Measurements from ENCODE around the gene TNFRSF13B.
"Not testable (repeated sequence)": the region's sequence is repeated elsewhere in the genome, so short reads cannot be mapped to it uniquely, and the experiment has no call there.

The TNFRSF13B gene

GRCh38 chr17:16971458-16972338 lies at the start of gene TNFRSF13B:
TSS of gene TNFRSF13B (minus strand) at chr17:16972118. CDS start at chr17:16972075, 43 bp downstream.
- DNase-seq (ENCODE audit: low spot score), result no peak

GRCh38 chr17:17021194-17021863 lies 49.4 kb upstream of the TNFRSF13B start:
- DNase-seq (ENCODE audit: low spot score), result no peak

GRCh38 chr17:17020821-17021193 lies 48.9 kb upstream of the TNFRSF13B start:
- no peak for DNase-seq (ENCODE audit: low spot score)

DNA sequence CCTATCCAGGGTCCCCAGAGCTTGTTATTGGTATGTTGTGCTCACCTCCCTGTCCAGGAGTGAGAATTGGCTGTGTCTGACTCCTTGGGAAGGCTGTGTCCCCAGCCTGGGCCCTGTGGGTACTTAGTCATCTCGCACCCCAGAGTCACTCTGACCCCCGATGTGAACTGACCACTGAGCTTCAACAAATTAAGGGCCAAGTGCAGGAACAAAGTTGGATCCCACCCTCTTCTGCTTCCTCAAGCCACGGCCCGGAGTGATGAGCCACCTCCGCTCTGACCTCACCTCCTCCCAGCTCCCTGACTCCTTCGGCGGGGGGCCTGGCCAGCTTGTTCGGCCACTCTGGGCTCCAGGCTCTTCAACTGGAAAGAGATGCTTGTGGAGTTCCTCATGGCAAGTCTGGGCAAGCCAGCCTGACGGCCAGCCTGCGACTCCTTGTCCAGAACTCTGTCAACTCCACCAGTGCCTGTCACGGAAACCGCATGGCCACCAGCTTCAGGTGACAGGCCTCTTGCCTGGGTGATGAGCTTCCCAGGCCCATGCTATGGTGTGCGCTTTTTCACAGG lies 48.1 kb upstream of the TNFRSF13B start:
- no peak for DNase-seq (ENCODE audit: low spot score)

DNA sequence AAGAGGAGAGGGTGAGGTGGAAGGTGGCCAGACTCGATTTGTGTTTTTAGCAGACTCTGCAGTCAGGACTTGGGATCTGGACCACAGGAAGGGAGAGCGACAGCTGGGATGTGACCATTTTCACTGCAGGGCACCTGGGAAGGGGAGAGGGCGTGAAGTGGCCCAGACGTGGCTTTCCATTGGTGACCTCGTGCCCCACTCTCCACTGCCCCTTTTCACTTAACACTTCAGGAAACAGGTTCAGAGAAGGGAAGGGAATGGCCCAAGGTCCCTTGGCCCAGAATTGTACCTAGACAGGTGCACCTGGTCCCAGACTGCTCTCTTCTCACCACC lies 47.5 kb upstream of the TNFRSF13B start:
- no peak for DNase-seq (ENCODE audit: low spot score)

DNA sequence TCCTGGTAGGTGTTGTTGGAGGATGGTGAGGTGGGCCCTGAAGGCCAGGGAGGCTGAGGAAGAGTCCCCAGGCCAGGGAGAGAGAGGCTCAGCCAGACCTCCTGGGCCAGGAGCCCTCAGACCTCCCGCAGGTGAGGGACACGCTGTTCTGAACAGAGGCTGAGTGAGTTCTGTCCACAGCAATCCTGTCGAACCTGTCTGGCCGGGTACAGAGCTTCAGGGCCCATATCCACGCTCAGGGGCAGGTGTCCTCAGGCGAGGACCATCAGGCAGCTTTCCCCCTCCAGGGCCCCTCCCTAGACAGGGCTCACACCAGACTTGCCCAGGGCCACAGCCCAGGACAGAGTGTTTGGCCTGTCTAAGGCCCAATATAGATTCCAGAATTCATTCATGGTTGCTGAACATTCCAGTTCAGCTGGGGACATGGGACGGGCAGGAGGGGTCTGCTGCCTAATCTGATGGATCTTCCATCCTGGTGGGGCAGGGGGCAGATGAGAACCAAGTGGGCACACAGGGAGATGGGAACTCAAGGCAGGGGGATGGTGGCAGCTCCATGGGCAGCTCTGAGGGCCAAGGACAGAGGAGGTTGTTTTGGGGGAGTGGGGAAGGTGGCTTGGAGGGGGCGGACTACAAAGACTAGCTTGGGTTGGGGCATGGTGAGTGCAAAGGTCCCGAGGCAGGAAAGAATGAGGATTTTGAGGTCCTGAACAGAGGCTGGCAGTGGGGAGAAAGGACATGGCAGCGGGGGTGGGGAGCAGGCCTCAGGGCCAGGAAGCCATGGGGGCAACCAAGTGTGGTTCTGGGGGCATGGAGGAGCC lies 46.9 kb upstream of the TNFRSF13B start:
- no peak for DNase-seq (ENCODE audit: low spot score)

GRCh38 chr17:17018021-17018441 lies 46.1 kb upstream of the TNFRSF13B start:
- DNase-seq (ENCODE audit: low spot score), result no peak

DNA sequence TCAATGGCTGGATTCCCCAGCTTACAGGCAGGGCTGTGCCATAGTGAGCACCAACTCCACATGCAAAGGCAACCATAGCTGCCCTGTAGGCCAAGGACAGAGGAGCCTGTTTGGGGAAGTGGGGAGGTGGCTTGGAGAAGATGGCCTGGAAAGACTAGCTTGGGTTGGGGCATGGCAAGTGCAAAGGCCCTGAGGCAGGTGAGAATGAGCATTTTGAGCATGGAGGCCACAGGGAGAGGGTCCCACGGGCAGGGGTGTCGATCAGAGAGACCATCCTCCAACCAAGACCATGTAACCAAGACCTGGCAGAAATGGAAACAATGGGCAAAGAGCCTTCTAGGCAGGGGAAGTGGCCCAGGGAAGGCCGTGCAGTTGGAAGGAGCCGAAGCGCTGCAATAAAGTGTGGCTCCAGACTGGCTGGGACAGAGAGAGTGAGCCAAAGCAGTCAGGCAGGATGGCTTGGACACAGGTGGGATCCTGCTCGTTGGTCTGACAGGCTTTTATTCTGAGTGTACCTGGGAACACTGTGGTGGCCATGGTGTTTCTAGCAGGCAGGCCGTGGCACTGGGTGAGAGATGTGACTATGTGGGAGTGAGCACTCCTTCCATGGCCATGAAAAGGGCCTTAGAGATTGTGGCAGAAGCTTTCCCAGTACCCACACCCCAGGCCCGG lies 45.6 kb upstream of the TNFRSF13B start:
- DNase-seq (ENCODE audit: low spot score), result no peak

GRCh38 chr17:17016199-17017197 lies 44.6 kb upstream of the TNFRSF13B start:
- not testable (repeated sequence) for DNase-seq (ENCODE audit: low spot score)

DNA sequence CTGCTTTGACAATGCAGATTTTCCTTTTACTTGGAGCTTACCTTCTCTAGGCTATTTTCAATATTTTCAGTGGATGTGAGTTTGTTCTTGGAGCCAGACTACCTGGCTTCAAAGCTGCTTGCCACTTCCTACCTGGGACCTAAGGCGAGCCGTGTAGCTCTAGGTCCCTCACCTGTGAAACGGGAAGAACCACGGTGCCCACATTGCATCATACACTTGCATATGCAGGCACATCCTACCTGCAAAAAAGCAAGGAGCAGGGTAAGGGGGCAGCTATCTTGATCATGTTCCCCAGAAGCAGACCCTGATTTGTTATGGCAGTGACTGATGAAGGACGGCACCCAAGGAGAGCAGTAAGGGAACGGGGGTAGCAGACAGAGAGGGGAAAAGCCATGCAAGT lies 43.3 kb upstream of the TNFRSF13B start:
- DNase-seq (ENCODE audit: low spot score), result no peak

- DNase-seq (ENCODE audit: low spot score), result not testable (repeated sequence)
These were observed 42.8 kb upstream of the TNFRSF13B start for GRCh38 chr17:17014748-17015124.

DNA sequence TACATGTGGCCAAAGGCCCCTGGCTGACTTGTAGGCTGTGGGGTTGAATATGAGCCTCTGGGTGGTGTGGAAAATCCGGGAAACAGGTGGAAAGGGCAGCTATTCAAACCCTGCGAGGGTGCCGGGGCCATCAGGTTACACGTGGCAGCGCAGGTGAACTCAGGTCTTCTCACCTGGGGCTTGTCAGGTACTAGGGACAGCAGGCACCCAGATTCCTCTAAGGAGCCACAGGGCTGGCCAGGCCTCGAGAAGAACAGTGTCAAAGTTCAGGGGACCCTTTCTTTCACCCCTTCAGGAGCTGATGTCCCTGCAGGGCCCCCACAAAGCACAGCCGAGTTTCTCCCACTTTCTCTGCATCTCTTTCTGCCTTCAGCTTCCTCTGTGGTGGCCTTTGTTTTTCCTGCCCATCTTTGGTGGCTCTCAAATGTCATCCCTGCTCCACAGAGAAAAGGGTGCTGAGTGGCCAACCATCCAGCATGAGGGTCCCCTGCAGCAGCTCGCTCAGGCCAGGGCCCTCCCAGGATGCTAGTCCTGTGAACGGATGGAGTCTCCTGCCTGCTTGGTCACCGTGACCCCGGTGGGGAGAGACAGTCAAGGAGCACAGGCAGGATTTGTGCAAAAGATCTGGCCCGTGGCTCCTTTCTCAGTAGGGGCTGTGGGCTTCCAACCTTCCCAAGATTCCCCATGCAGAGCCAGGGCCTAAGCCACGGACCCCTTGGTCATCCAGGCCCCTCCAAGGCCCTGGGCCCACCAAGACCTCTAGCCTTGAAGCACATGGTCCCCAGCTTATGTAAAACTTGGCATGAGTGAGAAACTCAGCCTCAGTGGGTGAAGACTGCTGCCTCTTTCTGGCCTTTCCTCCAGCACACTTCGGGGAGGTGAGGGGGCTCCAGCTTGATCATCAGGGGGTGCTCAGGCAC lies 42.2 kb upstream of the TNFRSF13B start:
- DNase-seq (ENCODE audit: low spot score), result not testable (repeated sequence)

- DNase-seq (ENCODE audit: low spot score), result not testable (repeated sequence)
These were observed 39.4 kb upstream of the TNFRSF13B start for GRCh38 chr17:17011043-17011907.

- not testable (repeated sequence) for DNase-seq (ENCODE audit: low spot score)
These were observed 38.7 kb upstream of the TNFRSF13B start for GRCh38 chr17:17010545-17011034.

- not testable (repeated sequence) for DNase-seq (ENCODE audit: low spot score)
These were observed 38.1 kb upstream of the TNFRSF13B start for GRCh38 chr17:17009972-17010371.

- not testable (repeated sequence) for DNase-seq (ENCODE audit: low spot score)
These were observed 36.9 kb upstream of the TNFRSF13B start for GRCh38 chr17:17008621-17009397.

DNA sequence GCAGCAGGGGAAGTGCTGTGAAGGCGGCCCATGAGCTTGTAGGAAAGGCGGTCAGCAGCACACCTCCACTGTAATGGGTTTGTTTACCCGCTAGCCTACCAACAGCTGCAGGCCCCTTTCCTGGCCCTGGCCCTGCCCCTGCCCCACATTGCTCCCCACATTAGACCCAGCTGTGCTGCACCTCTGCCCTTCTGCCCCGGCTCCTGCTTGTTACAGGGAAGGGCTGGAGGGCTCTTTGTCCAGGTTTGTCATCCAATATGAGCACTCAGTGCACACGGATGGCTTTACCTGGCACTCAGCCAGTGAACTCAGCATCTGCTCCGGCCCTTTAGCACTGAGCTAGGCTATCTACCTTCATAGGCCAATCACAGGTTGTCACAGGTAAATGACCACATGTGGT lies 36.0 kb upstream of the TNFRSF13B start:
- DNase-seq (ENCODE audit: low spot score), result not testable (repeated sequence)
